H1 (cell line): ENCODE measurements around the gene PPAN. TPM values are rescaled to one million over a fixed set of nuclear protein-coding genes. Genes with fewer than 3 reads are reported as not detected.

ENCODE experiments used
- FOSL1 ChIP-seq: IDR thresholded peaks from 2 replicates; pipeline ENCODE4 v1.6.1; 2011; ENCODE audit warnings: mild to moderate bottlenecking, low read depth, low read length, moderate library complexity; ENCODE audit not compliant: insufficient read depth
- KDM4A ChIP-seq: IDR thresholded peaks from one replicate; pipeline ENCODE4 v1.7.1; 2012; ENCODE audit warnings: low read depth, mild to moderate bottlenecking, moderate library complexity, low read length, inconsistent platforms; ENCODE audit not compliant: severe bottlenecking
- POU5F1 ChIP-seq: IDR thresholded peaks from 2 replicates; pipeline ENCODE4 v1.6.1; 2011; ENCODE audit warnings: low read depth, mild to moderate bottlenecking, low read length, moderate library complexity
- RAD21 ChIP-seq, 2 experiments: IDR thresholded peaks in 1 of 2; conservative IDR thresholded peaks in 1 of 2; 2 replicates each; pipeline ENCODE4 v1.6.1; 2011; ENCODE audit warnings: low read depth in 2 of 2, low read length in 2 of 2, improper control_type of control experiment in 1 of 2, inconsistent platforms in 1 of 2, mild to moderate bottlenecking in 1 of 2, moderate library complexity in 1 of 2
- USF2 ChIP-seq: IDR thresholded peaks from 2 replicates; pipeline ENCODE4 v1.6.1; 2011; ENCODE audit warnings: low read length, improper control_type of control experiment
- polyA plus RNA-seq, 7 experiments: library from polyadenylated mRNA; depleted of rRNA in 3 of 7; stranded (reverse) in 5 of 7; unstranded in 2 of 7; fragments of >200 nt in 5 of 7; fragments of 200-250 nt in 2 of 7; gene quantifications; 1 replicate in 5 of 7; 2 replicates in 1 of 7; 4 replicates in 1 of 7; pipeline versions ENCODE4 v1.2.1 to v1.2.3, GENCODE V29; 2011 to 2013; ENCODE audit warnings: missing spikeins in 2 of 7, mixed read lengths in 2 of 7
- total RNA-seq: library from RNA; stranded (reverse); fragmentation: NEBNext Ultra II Directional; extraction: Animal tissue kit (Norgen Biotek cat#: 25700); gene quantifications from 2 replicates; pipeline ENCODE4 v1.2.1, GENCODE V29; 2021
- TF ChIP-seq, protein P1 (sequence below): fragments of 300-600 bp; sonication (generic); IDR thresholded peaks from 2 replicates; pipeline ENCODE4 v1.7.1; 2012; ENCODE audit warnings: low read length, moderate library complexity, mild to moderate bottlenecking, inconsistent platforms; ENCODE audit not compliant: insufficient replicate concordance

Gene PPAN
- total and polyA plus RNA-seq, 2 of the 8 experiments (the other 6 are each of a cell fraction or from before 2014, with no cell fraction given): 48.8 to 74.4 TPM

DNA sequence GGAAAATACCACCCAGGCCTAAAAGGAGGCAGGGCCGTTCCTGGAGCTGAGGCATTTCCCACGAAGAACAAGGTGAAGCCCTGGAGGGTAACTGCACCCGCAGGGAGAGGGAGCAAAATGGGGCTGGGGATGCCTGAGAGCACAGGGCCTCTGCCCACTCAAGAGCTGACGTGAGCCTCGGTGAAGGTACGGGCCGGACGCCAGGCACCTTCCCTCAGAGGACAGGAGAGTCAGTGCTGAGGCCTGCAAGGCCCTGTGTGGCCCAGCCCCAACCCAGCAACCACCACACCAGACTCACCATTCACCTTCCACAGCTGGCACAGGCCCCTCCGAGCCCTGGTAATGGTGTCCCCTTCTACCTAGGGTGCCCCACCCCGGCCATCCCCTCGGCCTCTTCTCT is 52.3 kb downstream of the PPAN start (continued):
- TF ChIP-seq, protein P1, sequence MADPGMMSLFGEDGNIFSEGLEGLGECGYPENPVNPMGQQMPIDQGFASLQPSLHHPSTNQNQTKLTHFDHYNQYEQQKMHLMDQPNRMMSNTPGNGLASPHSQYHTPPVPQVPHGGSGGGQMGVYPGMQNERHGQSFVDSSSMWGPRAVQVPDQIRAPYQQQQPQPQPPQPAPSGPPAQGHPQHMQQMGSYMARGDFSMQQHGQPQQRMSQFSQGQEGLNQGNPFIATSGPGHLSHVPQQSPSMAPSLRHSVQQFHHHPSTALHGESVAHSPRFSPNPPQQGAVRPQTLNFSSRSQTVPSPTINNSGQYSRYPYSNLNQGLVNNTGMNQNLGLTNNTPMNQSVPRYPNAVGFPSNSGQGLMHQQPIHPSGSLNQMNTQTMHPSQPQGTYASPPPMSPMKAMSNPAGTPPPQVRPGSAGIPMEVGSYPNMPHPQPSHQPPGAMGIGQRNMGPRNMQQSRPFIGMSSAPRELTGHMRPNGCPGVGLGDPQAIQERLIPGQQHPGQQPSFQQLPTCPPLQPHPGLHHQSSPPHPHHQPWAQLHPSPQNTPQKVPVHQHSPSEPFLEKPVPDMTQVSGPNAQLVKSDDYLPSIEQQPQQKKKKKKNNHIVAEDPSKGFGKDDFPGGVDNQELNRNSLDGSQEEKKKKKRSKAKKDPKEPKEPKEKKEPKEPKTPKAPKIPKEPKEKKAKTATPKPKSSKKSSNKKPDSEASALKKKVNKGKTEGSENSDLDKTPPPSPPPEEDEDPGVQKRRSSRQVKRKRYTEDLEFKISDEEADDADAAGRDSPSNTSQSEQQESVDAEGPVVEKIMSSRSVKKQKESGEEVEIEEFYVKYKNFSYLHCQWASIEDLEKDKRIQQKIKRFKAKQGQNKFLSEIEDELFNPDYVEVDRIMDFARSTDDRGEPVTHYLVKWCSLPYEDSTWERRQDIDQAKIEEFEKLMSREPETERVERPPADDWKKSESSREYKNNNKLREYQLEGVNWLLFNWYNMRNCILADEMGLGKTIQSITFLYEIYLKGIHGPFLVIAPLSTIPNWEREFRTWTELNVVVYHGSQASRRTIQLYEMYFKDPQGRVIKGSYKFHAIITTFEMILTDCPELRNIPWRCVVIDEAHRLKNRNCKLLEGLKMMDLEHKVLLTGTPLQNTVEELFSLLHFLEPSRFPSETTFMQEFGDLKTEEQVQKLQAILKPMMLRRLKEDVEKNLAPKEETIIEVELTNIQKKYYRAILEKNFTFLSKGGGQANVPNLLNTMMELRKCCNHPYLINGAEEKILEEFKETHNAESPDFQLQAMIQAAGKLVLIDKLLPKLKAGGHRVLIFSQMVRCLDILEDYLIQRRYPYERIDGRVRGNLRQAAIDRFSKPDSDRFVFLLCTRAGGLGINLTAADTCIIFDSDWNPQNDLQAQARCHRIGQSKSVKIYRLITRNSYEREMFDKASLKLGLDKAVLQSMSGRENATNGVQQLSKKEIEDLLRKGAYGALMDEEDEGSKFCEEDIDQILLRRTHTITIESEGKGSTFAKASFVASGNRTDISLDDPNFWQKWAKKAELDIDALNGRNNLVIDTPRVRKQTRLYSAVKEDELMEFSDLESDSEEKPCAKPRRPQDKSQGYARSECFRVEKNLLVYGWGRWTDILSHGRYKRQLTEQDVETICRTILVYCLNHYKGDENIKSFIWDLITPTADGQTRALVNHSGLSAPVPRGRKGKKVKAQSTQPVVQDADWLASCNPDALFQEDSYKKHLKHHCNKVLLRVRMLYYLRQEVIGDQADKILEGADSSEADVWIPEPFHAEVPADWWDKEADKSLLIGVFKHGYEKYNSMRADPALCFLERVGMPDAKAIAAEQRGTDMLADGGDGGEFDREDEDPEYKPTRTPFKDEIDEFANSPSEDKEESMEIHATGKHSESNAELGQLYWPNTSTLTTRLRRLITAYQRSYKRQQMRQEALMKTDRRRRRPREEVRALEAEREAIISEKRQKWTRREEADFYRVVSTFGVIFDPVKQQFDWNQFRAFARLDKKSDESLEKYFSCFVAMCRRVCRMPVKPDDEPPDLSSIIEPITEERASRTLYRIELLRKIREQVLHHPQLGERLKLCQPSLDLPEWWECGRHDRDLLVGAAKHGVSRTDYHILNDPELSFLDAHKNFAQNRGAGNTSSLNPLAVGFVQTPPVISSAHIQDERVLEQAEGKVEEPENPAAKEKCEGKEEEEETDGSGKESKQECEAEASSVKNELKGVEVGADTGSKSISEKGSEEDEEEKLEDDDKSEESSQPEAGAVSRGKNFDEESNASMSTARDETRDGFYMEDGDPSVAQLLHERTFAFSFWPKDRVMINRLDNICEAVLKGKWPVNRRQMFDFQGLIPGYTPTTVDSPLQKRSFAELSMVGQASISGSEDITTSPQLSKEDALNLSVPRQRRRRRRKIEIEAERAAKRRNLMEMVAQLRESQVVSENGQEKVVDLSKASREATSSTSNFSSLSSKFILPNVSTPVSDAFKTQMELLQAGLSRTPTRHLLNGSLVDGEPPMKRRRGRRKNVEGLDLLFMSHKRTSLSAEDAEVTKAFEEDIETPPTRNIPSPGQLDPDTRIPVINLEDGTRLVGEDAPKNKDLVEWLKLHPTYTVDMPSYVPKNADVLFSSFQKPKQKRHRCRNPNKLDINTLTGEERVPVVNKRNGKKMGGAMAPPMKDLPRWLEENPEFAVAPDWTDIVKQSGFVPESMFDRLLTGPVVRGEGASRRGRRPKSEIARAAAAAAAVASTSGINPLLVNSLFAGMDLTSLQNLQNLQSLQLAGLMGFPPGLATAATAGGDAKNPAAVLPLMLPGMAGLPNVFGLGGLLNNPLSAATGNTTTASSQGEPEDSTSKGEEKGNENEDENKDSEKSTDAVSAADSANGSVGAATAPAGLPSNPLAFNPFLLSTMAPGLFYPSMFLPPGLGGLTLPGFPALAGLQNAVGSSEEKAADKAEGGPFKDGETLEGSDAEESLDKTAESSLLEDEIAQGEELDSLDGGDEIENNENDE: no peak
- TF ChIP-seq POU5F1 (no peak), RAD21 (IDR thresholded peaks at IDR 0.05 in 1 of 2, conservative IDR thresholded peaks at IDR 0.05 in 1 of 2; ENCODE audit: low read depth in 2 of 2, low read length in 2 of 2) (no peak), FOSL1 (no peak), USF2 (no peak), KDM4A (no peak)
